GM12892 (cell line): ENCODE data around the gene PRR20E. TPM values are rescaled to one million over a fixed set of nuclear protein-coding genes. Genes with fewer than 3 reads are reported as not detected.
"Not testable (repeated sequence)": the region's sequence is repeated elsewhere in the genome, so short reads cannot be mapped to it uniquely, and the experiment has no call there.

Experiments
- DNase-seq: peaks from one replicate; pipeline ENCODE4 v3.0.0; 2011; ENCODE audit not compliant: insufficient read length
- FAIRE-seq: peaks from 2 replicates; lab custom pipeline; 2011; peaks lifted over from hg19 to GRCh38; lab: Jason Lieb, UNC
- POLR2A ChIP-seq: IDR thresholded peaks from 2 replicates; pipeline ENCODE4 v1.6.1; 2011; ENCODE audit warnings: low read depth, low read length, control low read depth
- POLR2AphosphoS5 ChIP-seq: IDR thresholded peaks from 2 replicates; pipeline ENCODE4 v1.6.1; 2011; ENCODE audit warnings: low read depth, low read length, control low read depth
- TAF1 ChIP-seq: IDR thresholded peaks from 2 replicates; pipeline ENCODE4 v1.6.1; 2011; ENCODE audit warnings: low read depth, mild to moderate bottlenecking, control low read depth, low read length, borderline replicate concordance
- polyA plus RNA-seq: library from polyadenylated mRNA; unstranded; fragments of >200 nt; gene quantifications from one replicate; pipeline ENCODE4 v1.2.1, GENCODE V29; 2012; ENCODE audit warnings: missing spikeins, inconsistent platforms; ENCODE audit not compliant: missing spikeins

The PRR20E gene
- polyA plus RNA-seq = not detected

- FAIRE-seq, DNase-seq: not testable (repeated sequence)
These were observed at the start of gene PRR20E for GRCh38 chr13:57166897-57167296. Gene PRR20E, plus strand, starts transcription at chr13:57167197. Its CDS starts 387 bp downstream, at chr13:57167584.

GRCh38 chr13:57123681-57124080 lies 43.3 kb upstream of the PRR20E start:
- FAIRE-seq = no peak
- TF ChIP-seq TAF1 (no peak), POLR2AphosphoS5 (no peak), POLR2A (no peak)
- no peak for DNase-seq

- DNase-seq (no peak), FAIRE-seq (no peak)
- no peak for TF ChIP-seq TAF1
- TF ChIP-seq POLR2AphosphoS5 = no peak
- TF ChIP-seq POLR2A = no peak
These were observed 38.1 kb upstream of the PRR20E start for GRCh38 chr13:57128909-57129308.

- DNase-seq (no peak), FAIRE-seq (no peak)
- TF ChIP-seq TAF1 (no peak), POLR2A (no peak), POLR2AphosphoS5 (no peak)
These were observed 30.9 kb upstream of the PRR20E start for GRCh38 chr13:57136093-57136492.

- DNase-seq = no peak
- TF ChIP-seq TAF1 = no peak
- no peak for TF ChIP-seq POLR2A
- TF ChIP-seq POLR2AphosphoS5 = no peak
- FAIRE-seq = no peak
These were observed 29.4 kb upstream of the PRR20E start for GRCh38 chr13:57137585-57137984.

- FAIRE-seq (no peak), DNase-seq (no peak)
- no peak for TF ChIP-seq POLR2AphosphoS5
- no peak for TF ChIP-seq POLR2A
- TF ChIP-seq TAF1 = no peak
These were observed 28.0 kb upstream of the PRR20E start for GRCh38 chr13:57138988-57139387.

GRCh38 chr13:57139781-57140180 lies 27.2 kb upstream of the PRR20E start:
- not testable (repeated sequence) for FAIRE-seq, DNase-seq

- DNase-seq, FAIRE-seq: not testable (repeated sequence)
These were observed 26.6 kb upstream of the PRR20E start, which contains the start of gene PRR20A for GRCh38 chr13:57140235-57140968. Gene PRR20A, plus strand, starts transcription at chr13:57140918. Its CDS starts 387 bp downstream, at chr13:57141305.

GRCh38 chr13:57147188-57147587 lies 19.8 kb upstream of the PRR20E start, which contains the start of gene PRR20B:
Gene PRR20B, plus strand, starts transcription at chr13:57147488. Its CDS starts 387 bp downstream, at chr13:57147875.
- not testable (repeated sequence) for DNase-seq, FAIRE-seq

- not testable (repeated sequence) for FAIRE-seq, DNase-seq
These were observed 18.9 kb upstream of the PRR20E start for GRCh38 chr13:57148106-57148505.

GRCh38 chr13:57153761-57154160 lies 13.2 kb upstream of the PRR20E start, which contains the start of gene PRR20C:
Gene PRR20C, plus strand, starts transcription at chr13:57154061. Its CDS starts 387 bp downstream, at chr13:57154448.
- DNase-seq = not testable (repeated sequence)

GRCh38 chr13:57160332-57160731 lies 6.7 kb upstream of the PRR20E start, which contains the start of gene PRR20D:
Gene PRR20D, plus strand, starts transcription at chr13:57160632. Its CDS starts 387 bp downstream, at chr13:57161019.
- not testable (repeated sequence) for FAIRE-seq, DNase-seq

More at GRCh38 chr13:57153761-57154160, 13.2 kb upstream of the PRR20E start, which contains the start of gene PRR20C:
- not testable (repeated sequence) for FAIRE-seq

GRCh38 chr13:57191667-57192066 lies 24.7 kb downstream of the PRR20E start:
- no peak for FAIRE-seq
- TF ChIP-seq POLR2AphosphoS5 (no peak), POLR2A (no peak), TAF1 (no peak)

More at GRCh38 chr13:57191667-57192066, 24.7 kb downstream of the PRR20E start:
- DNase-seq = no peak
